ENCODE data around the gene GJA3.

GJA3 gene

DNA sequence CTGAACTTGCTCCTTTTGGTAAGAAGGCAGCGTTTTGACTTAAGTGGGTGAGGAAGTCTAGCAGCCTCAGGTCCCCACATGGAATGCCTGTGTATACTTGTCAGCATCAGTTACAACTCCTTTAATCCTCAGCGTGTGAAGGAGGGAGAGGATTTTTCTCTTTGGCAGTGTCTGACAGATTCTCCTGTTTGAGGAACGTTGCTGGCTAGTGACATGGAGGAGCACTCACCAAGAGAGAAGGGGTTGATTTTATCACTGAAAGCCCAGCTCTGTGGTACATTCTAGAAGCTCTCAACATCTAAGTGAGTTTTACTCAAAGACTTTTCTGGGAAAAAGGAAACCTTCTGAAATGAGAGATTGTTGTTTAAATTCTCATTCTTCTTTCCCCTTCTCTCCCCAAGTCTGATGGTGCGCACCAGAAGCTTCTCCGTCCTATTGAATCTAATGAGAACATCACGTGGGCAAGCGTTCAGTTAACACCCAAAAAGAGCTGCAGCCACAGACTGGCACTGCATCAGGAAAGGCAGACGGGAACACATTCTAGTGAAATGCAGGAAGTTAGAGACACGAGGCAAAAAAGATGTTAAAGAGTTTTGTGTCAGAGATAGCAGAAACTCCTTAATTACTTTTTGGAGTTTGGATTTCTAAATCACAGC lies 58.2 kb downstream of the GJA3 start:
- H3K4me3 ChIP-seq (ENCODE audit: low read depth, low read length), result peak overlapping the region; percentile 5
- no peaks in the 10 kb centered on the region for H3K36me3 ChIP-seq
- TF ChIP-seq, protein P1, sequence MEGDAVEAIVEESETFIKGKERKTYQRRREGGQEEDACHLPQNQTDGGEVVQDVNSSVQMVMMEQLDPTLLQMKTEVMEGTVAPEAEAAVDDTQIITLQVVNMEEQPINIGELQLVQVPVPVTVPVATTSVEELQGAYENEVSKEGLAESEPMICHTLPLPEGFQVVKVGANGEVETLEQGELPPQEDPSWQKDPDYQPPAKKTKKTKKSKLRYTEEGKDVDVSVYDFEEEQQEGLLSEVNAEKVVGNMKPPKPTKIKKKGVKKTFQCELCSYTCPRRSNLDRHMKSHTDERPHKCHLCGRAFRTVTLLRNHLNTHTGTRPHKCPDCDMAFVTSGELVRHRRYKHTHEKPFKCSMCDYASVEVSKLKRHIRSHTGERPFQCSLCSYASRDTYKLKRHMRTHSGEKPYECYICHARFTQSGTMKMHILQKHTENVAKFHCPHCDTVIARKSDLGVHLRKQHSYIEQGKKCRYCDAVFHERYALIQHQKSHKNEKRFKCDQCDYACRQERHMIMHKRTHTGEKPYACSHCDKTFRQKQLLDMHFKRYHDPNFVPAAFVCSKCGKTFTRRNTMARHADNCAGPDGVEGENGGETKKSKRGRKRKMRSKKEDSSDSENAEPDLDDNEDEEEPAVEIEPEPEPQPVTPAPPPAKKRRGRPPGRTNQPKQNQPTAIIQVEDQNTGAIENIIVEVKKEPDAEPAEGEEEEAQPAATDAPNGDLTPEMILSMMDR (IDR thresholded peaks at IDR 0.05; ENCODE audit: low read depth, low read length), result no peak
- DNase-seq, result no peak
- H3K27me3 ChIP-seq, result peaks cover 7% of the 10 kb centered on the region
- no peaks in the 10 kb centered on the region for H3K9me3 ChIP-seq
- peaks cover 9% of the 10 kb centered on the region for H3K4me1 ChIP-seq

DNA sequence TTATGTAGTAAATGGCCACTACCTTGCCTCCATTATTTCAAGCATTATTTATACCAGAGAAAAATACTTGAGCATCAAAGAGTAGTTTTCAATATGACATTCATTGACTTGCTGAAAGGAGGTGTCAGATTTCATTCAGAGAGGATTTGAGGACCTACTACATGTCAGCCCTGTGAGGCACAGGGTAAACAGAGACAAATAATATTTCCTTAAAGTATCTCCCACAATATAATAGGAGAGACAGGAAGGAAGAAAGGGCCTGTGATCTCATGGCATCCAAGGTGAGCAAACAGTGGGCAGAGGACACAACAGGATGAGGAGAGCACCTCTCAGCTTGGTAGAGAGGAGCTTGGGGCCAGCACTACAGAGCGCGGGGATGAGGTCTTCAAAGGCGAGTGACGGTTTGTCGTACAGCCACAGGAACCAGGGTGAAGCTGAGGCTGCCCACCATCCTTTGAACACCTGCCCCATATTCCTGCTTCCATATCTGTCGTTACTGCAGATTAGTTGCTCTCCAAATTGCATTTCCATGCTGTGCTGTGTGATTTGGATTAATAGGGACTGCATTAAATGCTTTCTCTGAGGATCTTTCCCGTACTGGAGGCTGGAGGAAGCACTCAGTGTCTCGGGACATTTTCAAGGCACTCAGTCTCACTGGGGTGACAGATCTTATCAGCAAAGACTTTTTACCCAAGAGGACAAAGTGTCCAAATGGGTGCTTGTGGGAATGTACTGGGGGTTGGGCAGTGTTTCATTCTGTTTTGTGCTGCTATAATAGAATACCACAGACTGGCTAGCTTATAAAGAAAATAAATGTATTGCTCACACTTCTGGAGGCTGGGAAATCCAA lies 59.2 kb downstream of the GJA3 start:
- Histone ChIP-seq H3K9me3 (no peaks in the 10 kb centered on the region), H3K27me3 (peaks cover 10% of the 10 kb centered on the region), H3K4me3 (ENCODE audit: low read depth, low read length) (peak overlapping the region; percentile 5), H3K4me1 (peaks cover 6% of the 10 kb centered on the region; the same call in 1 of the 2 replicates), H3K36me3 (no peaks in the 10 kb centered on the region)
- DNase-seq, result no peak
- TF ChIP-seq, protein P1 (IDR thresholded peaks at IDR 0.05; ENCODE audit: low read depth, low read length), result no peak

DNA sequence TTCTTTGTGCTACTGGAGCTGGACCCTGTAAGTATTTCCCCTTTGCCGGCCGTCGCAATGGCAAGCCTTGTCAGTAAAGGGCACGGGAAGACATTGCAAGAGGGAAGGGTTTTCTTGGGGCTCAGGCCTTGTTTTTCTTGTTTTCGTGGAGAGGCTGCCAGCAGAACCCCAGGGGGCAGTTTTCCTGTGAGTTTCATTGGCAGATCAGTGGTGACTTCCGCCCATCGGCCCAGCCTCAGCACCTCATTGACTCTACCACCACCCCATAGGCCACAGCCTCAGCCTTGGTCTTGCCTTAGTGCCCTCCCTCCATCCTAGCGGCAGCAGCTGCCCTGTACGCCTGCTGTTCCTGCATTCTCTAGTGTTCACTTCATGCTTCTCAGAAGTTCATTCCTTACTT lies 61.5 kb downstream of the GJA3 start:
- Histone ChIP-seq H3K4me1 (peaks cover 3% of the 10 kb centered on the region; the same call in 1 of the 2 replicates), H3K36me3 (no peaks in the 10 kb centered on the region), H3K4me3 (ENCODE audit: low read depth, low read length) (no peak overlapping the region), H3K27me3 (peaks cover 10% of the 10 kb centered on the region), H3K9me3 (no peaks in the 10 kb centered on the region)
- no peak for DNase-seq
- TF ChIP-seq, protein P1 (IDR thresholded peaks at IDR 0.05; ENCODE audit: low read depth, low read length), result no peak

DNA sequence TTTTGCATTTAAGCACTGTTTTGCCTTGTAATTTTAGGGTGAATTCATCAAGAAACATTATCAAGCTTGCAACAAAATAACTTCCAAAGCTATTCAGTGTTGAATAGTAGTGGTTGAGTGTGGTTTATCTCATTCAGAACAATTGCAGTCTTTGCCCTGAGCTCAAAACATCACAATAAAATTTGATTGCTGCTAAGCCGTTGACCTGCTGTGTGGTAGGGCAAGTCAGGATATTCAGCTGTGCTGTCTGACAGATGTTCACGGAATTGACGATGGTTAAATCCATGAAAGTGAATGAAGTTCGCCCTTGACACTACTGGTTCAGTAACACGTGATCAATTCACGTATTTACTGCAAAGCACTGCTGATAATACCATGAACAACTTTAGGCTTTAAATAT lies 66.9 kb downstream of the GJA3 start:
- Histone ChIP-seq H3K4me1 (no peaks in the 10 kb centered on the region), H3K9me3 (no peaks in the 10 kb centered on the region), H3K36me3 (no peaks in the 10 kb centered on the region; the same call in 1 of the 2 replicates), H3K4me3 (ENCODE audit: low read depth, low read length) (no peak overlapping the region), H3K27me3 (peaks cover 7% of the 10 kb centered on the region; the same call in 1 of the 2 replicates)
- TF ChIP-seq, protein P1 (IDR thresholded peaks at IDR 0.05; ENCODE audit: low read depth, low read length), result no peak
- DNase-seq, result no peak

DNA sequence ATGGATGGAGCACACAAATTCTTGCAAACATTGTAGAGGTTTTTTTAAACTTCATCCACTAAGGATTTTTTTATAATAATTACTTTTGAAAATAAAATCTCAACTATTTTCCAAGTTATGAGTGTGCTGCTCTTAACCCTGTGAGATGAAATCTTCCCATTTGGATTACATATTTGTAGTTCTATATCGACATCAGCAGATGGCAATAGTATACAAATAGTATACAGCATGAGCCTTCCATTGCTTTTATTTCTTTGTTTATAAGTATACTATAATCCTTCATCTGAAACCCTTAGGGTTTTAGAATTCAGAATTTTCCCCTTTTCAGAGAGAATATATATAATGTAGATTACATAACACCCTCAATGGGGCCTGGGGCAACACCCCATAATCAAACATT lies 70.5 kb downstream of the GJA3 start:
- no peak for DNase-seq
- Histone ChIP-seq H3K4me1 (no peaks in the 10 kb centered on the region), H3K36me3 (peaks cover 6% of the 10 kb centered on the region), H3K9me3 (no peaks in the 10 kb centered on the region), H3K27me3 (no peaks in the 10 kb centered on the region; the same call in 1 of the 2 replicates), H3K4me3 (ENCODE audit: low read depth, low read length) (no peak overlapping the region)
- TF ChIP-seq, protein P1 (IDR thresholded peaks at IDR 0.05; ENCODE audit: low read depth, low read length), result peak; percentile 30

Measured in BE2C (cell line).